Ascending aorta (tissue), 2 donors: Measurements from ENCODE around the gene NASP. TPM values are rescaled to one million over a fixed set of nuclear protein-coding genes. Genes with fewer than 3 reads are reported as not detected.

Experiments used
- DNase-seq, 2 donors: peaks; one replicate each; pipeline ENCODE4 v3.0.0-alpha.2; 2019; ENCODE audit warnings: low spot score in 2 of 2
- H3K27ac ChIP-seq, 2 donors: fragments of 200-600 bp; sonication (generic); one replicate each; pipeline ENCODE4 v1.5.1; 2016 to 2017; ENCODE audit warnings: mild to moderate bottlenecking in 1 of 2
- H3K27me3 ChIP-seq: fragments of 200-600 bp; sonication (generic); one replicate; pipeline ENCODE4 v1.5.1; 2017
- H3K36me3 ChIP-seq, 2 donors: fragments of 200-600 bp; sonication (generic); one replicate each; pipeline ENCODE4 v1.5.1; 2016
- H3K4me1 ChIP-seq, 2 donors: fragments of 200-600 bp; sonication (generic); one replicate each; pipeline ENCODE4 v1.5.1; 2016 to 2017; ENCODE audit warnings: mild to moderate bottlenecking in 1 of 2
- H3K4me3 ChIP-seq, 2 donors: fragments of 200-600 bp; sonication (generic); one replicate each; pipeline ENCODE4 v1.5.1; 2016 to 2017; ENCODE audit warnings: mild to moderate bottlenecking in 1 of 2
- H3K9me3 ChIP-seq, 2 donors: fragments of 200-600 bp; sonication (generic); one replicate each; pipeline ENCODE4 v1.5.1; 2016
- CTCF ChIP-seq, 3 experiments: fragments of 200-600 bp in 2 of 3; fragments of 450-650 bp in 1 of 3; sonication (generic) in 2 of 3; IDR thresholded peaks; one replicate each; pipeline ENCODE4 v1.5.1; 2016 to 2019; ENCODE audit warnings: antibody characterized with exemption in 3 of 3, mild to moderate bottlenecking in 1 of 3, moderate library complexity in 1 of 3
- intact Hi-C: fragments of 100-400 bp; cut with DNase I; formaldehyde crosslinking; loops from one replicate; pipeline ENCODE4 v1.15.1; 2023
- total RNA-seq: library from RNA; depleted of rRNA; stranded (reverse); fragments of >200 nt; gene quantifications from one replicate; pipeline ENCODE4 v1.1.0, GENCODE V29; 2016

Gene NASP
- total RNA-seq, 1 donor from 2014 or later: 49.1 TPM

GRCh38 chr1:45640293-45640692, 56.5 kb downstream of the NASP start:
- Histone ChIP-seq H3K27me3 (no peaks in the 10 kb centered on the region), H3K27ac (no peak overlapping the region), H3K9me3 (no peaks in the 10 kb centered on the region), H3K36me3 (peaks cover 42 to 54% of the 10 kb centered on the region in 2 donors), H3K4me1 (no peaks in the 10 kb centered on the region), H3K4me3 (no peak overlapping the region)
- TF ChIP-seq CTCF (IDR thresholded peaks at IDR 0.05): no peak
- no peak for DNase-seq
- intact Hi-C loops: no loop called here

- no peaks in the 10 kb centered on the region for H3K4me1 ChIP-seq
- no peak for DNase-seq
- H3K9me3 ChIP-seq: no peaks in the 10 kb centered on the region
- H3K27me3 ChIP-seq: no peaks in the 10 kb centered on the region
- no peak overlapping the region for H3K27ac ChIP-seq
- peaks cover 42 to 45% of the 10 kb centered on the region in 2 donors for H3K36me3 ChIP-seq
- intact Hi-C loops: no loop called here
- TF ChIP-seq CTCF (IDR thresholded peaks at IDR 0.05): no peak
- H3K4me3 ChIP-seq: no peak overlapping the region
Measured at GRCh38 chr1:45643321-45643720, 59.5 kb downstream of the NASP start.

- Histone ChIP-seq H3K27ac (no peak overlapping the region), H3K36me3 (peaks cover 39 to 44% of the 10 kb centered on the region in 2 donors), H3K9me3 (no peaks in the 10 kb centered on the region), H3K27me3 (no peaks in the 10 kb centered on the region), H3K4me3 (no peak overlapping the region), H3K4me1 (no peaks in the 10 kb centered on the region)
- DNase-seq: no peak
- intact Hi-C loops: no loop called here
- TF ChIP-seq CTCF (IDR thresholded peaks at IDR 0.05): no peak
Measured at GRCh38 chr1:45643978-45644377, 60.1 kb downstream of the NASP start.

- no peaks in the 10 kb centered on the region for H3K4me1 ChIP-seq
- H3K9me3 ChIP-seq: no peaks in the 10 kb centered on the region
- no peak for TF ChIP-seq CTCF (IDR thresholded peaks at IDR 0.05)
- peaks cover 32 to 38% of the 10 kb centered on the region in 2 donors for H3K36me3 ChIP-seq
- no peak overlapping the region for H3K27ac ChIP-seq
- DNase-seq: no peak
- intact Hi-C loops: no loop called here
- no peak overlapping the region for H3K4me3 ChIP-seq
- H3K27me3 ChIP-seq: no peaks in the 10 kb centered on the region
Measured at GRCh38 chr1:45644661-45645060, 60.8 kb downstream of the NASP start.

- intact Hi-C loops: no loop called here
- Histone ChIP-seq H3K4me3 (no peak overlapping the region), H3K9me3 (no peaks in the 10 kb centered on the region), H3K36me3 (peaks cover 21 to 40% of the 10 kb centered on the region in 2 donors), H3K27me3 (no peaks in the 10 kb centered on the region), H3K4me1 (no peaks in the 10 kb centered on the region), H3K27ac (no peak overlapping the region)
- no peak for TF ChIP-seq CTCF (IDR thresholded peaks at IDR 0.05)
- DNase-seq: no peak
Measured at GRCh38 chr1:45647248-45648021, 63.6 kb downstream of the NASP start.
